ENCODE measurements around the gene KLF9. TPM values are rescaled to one million over a fixed set of nuclear protein-coding genes. Genes with fewer than 3 reads are reported as not detected.

Gene KLF9
- total and polyA plus RNA-seq, 9 of the 15 experiments (the other 6 are each of a cell fraction or from before 2014, with no cell fraction given): 3.3 to 11.9 (median 6.9) TPM

DNA sequence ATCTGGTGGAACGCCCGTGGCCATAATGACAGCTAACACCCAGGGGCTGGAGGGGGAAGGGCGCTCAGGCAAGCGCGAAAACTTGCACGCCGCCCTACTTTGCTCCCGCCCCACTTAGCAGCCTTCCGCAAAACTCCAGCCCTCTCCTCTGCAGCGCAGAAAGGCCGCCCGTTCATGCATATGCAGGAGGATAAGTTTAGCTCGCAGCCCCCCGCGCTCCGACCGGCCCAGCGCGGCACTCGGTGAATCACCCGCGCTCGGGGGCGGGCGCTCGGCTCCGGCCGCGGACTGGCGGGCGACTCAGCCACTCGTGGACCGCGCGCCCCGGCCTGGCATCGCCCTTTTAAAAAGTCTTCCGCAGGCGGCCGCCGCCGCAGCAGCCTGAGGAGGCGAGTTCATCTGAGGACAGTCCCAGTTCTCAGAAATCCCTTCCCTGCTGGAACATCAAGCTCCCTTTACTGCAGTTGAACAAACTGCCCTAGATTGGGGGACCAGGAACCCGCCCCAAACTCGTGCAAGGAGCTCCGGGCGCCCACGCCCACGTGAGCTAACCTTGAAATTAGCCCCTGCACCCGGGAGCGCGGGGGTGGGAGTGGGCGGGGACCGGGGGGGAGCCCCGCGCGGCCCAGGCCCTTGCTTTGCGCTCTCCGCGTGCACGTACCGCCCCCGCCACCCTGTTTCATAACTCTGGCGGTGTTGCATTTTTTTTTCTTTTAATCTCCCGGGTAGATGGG is 4.5 kb upstream of the KLF9 start (continued):
- TF ChIP-seq, protein P1, sequence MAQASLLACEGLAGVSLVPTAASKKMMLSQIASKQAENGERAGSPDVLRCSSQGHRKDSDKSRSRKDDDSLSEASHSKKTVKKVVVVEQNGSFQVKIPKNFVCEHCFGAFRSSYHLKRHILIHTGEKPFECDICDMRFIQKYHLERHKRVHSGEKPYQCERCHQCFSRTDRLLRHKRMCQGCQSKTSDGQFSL (CRISPR knock-in tag; IDR thresholded peaks at IDR 0.05): no peak
- TF ChIP-seq, protein P1 (tag; IDR thresholded peaks at IDR 0.05): no peak; a peak in 2 of 4 replicates
- TF ChIP-seq ZNF121 (CRISPR knock-in tag; conservative IDR thresholded peaks at IDR 0.05) (no peak), ZNF57 (CRISPR knock-in tag; IDR thresholded peaks at IDR 0.05) (no peak), RBM15 (IDR thresholded peaks at IDR 0.05; ENCODE audit: insufficient read depth, low read length) (no peak), RBFOX2 (IDR thresholded peaks at IDR 0.05; ENCODE audit: low read depth, low read length) (peak; percentile 90), HNRNPL (IDR thresholded peaks at IDR 0.05; ENCODE audit: low read depth, low read length) (no peak), ERF (CRISPR knock-in tag; IDR thresholded peaks at IDR 0.05) (no peak), GABPB2 (CRISPR knock-in tag; conservative IDR thresholded peaks at IDR 0.05) (no peak), SREBF1 (IDR thresholded peaks at IDR 0.05; ENCODE audit: borderline replicate concordance, low read depth, low read length) (no peak), TFAM (CRISPR knock-in tag; conservative IDR thresholded peaks at IDR 0.05) (no peak)
- TF ChIP-seq, protein P2, sequence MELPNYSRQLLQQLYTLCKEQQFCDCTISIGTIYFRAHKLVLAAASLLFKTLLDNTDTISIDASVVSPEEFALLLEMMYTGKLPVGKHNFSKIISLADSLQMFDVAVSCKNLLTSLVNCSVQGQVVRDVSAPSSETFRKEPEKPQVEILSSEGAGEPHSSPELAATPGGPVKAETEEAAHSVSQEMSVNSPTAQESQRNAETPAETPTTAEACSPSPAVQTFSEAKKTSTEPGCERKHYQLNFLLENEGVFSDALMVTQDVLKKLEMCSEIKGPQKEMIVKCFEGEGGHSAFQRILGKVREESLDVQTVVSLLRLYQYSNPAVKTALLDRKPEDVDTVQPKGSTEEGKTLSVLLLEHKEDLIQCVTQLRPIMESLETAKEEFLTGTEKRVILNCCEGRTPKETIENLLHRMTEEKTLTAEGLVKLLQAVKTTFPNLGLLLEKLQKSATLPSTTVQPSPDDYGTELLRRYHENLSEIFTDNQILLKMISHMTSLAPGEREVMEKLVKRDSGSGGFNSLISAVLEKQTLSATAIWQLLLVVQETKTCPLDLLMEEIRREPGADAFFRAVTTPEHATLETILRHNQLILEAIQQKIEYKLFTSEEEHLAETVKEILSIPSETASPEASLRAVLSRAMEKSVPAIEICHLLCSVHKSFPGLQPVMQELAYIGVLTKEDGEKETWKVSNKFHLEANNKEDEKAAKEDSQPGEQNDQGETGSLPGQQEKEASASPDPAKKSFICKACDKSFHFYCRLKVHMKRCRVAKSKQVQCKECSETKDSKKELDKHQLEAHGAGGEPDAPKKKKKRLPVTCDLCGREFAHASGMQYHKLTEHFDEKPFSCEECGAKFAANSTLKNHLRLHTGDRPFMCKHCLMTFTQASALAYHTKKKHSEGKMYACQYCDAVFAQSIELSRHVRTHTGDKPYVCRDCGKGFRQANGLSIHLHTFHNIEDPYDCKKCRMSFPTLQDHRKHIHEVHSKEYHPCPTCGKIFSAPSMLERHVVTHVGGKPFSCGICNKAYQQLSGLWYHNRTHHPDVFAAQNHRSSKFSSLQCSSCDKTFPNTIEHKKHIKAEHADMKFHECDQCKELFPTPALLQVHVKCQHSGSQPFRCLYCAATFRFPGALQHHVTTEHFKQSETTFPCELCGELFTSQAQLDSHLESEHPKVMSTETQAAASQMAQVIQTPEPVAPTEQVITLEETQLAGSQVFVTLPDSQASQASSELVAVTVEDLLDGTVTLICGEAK (IDR thresholded peaks at IDR 0.05): no peak
- TF ChIP-seq, protein P2 (CRISPR knock-in tag; IDR thresholded peaks at IDR 0.05): no peak
- TF ChIP-seq, protein P3, sequence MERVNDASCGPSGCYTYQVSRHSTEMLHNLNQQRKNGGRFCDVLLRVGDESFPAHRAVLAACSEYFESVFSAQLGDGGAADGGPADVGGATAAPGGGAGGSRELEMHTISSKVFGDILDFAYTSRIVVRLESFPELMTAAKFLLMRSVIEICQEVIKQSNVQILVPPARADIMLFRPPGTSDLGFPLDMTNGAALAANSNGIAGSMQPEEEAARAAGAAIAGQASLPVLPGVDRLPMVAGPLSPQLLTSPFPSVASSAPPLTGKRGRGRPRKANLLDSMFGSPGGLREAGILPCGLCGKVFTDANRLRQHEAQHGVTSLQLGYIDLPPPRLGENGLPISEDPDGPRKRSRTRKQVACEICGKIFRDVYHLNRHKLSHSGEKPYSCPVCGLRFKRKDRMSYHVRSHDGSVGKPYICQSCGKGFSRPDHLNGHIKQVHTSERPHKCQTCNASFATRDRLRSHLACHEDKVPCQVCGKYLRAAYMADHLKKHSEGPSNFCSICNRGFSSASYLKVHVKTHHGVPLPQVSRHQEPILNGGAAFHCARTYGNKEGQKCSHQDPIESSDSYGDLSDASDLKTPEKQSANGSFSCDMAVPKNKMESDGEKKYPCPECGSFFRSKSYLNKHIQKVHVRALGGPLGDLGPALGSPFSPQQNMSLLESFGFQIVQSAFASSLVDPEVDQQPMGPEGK (CRISPR knock-in tag; IDR thresholded peaks at IDR 0.05; ENCODE audit: borderline replicate concordance): no peak
- TF ChIP-seq, protein P4, sequence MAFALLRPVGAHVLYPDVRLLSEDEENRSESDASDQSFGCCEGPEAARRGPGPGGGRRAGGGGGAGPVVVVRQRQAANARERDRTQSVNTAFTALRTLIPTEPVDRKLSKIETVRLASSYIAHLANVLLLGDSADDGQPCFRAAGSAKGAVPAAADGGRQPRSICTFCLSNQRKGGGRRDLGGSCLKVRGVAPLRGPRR (CRISPR knock-in tag; IDR thresholded peaks at IDR 0.05): no peak
